Urinary bladder (tissue), 4 donors: ENCODE results near the gene C6orf89. TPM values are rescaled to one million over a fixed set of nuclear protein-coding genes. Genes with fewer than 3 reads are reported as not detected.

Experiments
- DNase-seq: peaks from one replicate; pipeline ENCODE4 v3.0.0-alpha.2; 2015; ENCODE audit errors: extremely low spot score
- H3K27ac ChIP-seq: one replicate; pipeline ENCODE4 v1.5.1; 2013; ENCODE audit warnings: low read depth, mild to moderate bottlenecking, moderate library complexity
- H3K36me3 ChIP-seq: one replicate; pipeline ENCODE4 v1.6.1; 2013; ENCODE audit warnings: mild to moderate bottlenecking, moderate library complexity; ENCODE audit not compliant: insufficient read depth
- H3K4me1 ChIP-seq: one replicate; pipeline ENCODE4 v1.6.1; 2013; ENCODE audit warnings: mild to moderate bottlenecking, moderate library complexity; ENCODE audit not compliant: insufficient read depth
- H3K4me3 ChIP-seq: one replicate; pipeline ENCODE4 v1.5.1; 2013; ENCODE audit warnings: low read depth, low read length
- WGBS: extraction: QIAGEN DNeasy Blood & Tissue Kit; methylation state at CpG from one replicate; pipeline ENCODE4 v1.1.7; 2013; 5-methylcytosine and 5-hydroxymethylcytosine counted together
- polyA plus RNA-seq: library from polyadenylated mRNA; stranded (reverse); fragments of 200-250 nt; gene quantifications from one replicate; pipeline ENCODE4 v1.2.3, GENCODE V29; 2013
- total RNA-seq: library from RNA; depleted of rRNA; stranded (reverse); fragments of >200 nt; gene quantifications from one replicate; pipeline ENCODE4 v1.2.3, GENCODE V29; 2014
- donor health status: healthy with polysubstance abuse.
- donor health status: healthy.

The C6orf89 gene
- total and polyA plus RNA-seq, 2 donors = 41.3 to 42.2 TPM

DNA sequence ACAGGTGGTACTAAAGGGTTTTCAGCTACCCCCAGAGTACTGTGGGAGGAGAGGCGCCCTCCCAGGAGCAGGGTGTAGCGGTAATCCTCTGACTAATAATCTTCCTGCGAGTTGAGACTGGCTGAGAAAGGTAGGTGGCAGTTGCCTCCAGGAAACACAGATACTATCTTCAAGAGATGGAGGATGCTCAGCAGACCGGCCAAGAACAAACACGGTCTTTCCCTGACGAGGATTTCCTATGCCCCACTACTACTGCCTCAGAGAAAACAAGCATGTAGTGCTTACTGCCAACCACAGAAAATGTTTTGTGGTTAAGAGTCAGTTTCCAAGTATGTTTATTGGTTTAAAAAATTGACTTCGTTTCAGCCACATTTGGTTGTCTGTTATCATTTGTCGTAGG lies 26.8 kb downstream of the C6orf89 start:
- Histone ChIP-seq H3K4me1 (peaks cover 5% of the 10 kb centered on the region), H3K27ac (peak overlapping the region; percentile 62), H3K4me3 (no peak overlapping the region), H3K36me3 (no peaks in the 10 kb centered on the region)
- WGBS = 57% methylated on average over 8 of the region's 8 CpGs
- DNase-seq = peak; percentile 39

DNA sequence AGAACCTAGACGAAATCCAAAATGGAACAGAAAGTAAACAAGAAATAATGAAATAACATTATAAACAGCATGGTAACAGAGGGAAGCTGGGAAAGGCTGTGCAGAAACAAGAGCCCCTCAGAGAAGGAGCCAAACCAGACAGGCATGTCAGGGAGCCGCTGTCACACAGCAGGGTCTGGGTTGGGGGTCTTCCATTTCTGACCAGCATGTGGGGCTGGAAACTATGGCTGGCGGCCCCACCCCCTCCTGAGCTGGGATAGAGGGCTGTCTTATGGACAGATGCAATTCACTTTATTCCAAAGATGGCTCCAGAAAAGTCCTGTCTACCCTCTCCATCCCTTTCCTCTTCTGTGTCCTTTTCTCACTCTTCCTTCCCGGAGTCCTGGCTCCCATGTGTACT lies 27.3 kb downstream of the C6orf89 start:
- H3K36me3 ChIP-seq = no peaks in the 10 kb centered on the region
- 75% methylated on average over 4 of the region's 4 CpGs for WGBS
- peaks cover 3% of the 10 kb centered on the region for H3K4me1 ChIP-seq
- H3K4me3 ChIP-seq = no peak overlapping the region
- H3K27ac ChIP-seq = peak overlapping the region; percentile 74
- no peak for DNase-seq

DNA sequence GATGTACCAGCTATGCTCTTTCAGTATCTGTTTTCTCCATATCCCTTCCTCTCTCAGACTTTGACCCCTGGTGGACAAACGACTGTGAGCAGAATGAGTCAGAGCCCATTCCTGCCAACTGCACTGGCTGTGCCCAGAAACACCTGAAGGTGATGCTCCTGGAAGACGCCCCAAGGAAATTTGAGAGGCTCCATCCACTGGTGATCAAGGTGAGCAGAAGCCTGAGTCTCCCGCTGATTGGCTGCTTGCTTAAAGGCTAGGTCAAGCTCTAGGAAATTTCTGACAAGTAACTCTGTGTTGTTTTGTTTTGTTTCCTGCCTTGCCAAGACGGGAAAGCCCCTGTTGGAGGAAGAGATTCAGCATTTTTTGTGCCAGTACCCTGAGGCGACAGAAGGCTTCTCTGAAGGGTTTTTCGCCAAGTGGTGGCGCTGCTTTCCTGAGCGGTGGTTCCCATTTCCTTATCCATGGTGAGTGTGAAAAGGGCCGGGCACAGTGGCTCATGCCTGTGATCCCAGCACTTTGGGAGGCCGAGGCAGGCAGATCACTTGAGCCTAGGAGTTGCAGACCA lies 28.6 kb downstream of the C6orf89 start:
- no peak overlapping the region for H3K27ac ChIP-seq
- WGBS = 72% methylated on average over 10 of the region's 10 CpGs

DNA sequence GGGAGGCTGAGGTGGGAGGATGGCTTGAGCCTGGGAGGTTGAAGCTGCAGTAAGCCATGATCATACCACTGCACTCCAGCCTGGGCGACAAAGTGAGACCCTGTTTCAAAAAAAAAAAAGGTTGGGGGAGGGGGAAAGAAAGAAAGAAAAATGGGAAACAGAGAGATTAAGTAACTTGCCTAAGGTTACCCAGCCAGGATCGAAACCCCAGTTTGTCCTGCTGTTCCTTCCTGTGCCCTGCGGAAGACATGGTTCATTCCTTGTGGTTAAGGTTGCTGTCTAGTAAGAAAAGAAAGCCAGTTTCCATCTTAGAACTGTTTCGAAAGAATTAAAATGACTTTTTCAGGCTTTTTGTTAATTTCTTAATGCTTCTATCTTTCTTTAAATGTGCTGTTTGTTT lies 29.8 kb downstream of the C6orf89 start:
- H3K4me3 ChIP-seq = no peak overlapping the region
- no peak for DNase-seq
- no peak overlapping the region for H3K27ac ChIP-seq
- H3K4me1 ChIP-seq = peaks cover 3% of the 10 kb centered on the region
- 92% methylated on average over 4 of the region's 4 CpGs for WGBS
- H3K36me3 ChIP-seq = no peaks in the 10 kb centered on the region

More for the DNA sequence above, 28.6 kb downstream of the C6orf89 start:
- H3K4me3 ChIP-seq = no peak overlapping the region
- DNase-seq = no peak
- peaks cover 3% of the 10 kb centered on the region for H3K4me1 ChIP-seq
- H3K36me3 ChIP-seq = no peaks in the 10 kb centered on the region

DNA sequence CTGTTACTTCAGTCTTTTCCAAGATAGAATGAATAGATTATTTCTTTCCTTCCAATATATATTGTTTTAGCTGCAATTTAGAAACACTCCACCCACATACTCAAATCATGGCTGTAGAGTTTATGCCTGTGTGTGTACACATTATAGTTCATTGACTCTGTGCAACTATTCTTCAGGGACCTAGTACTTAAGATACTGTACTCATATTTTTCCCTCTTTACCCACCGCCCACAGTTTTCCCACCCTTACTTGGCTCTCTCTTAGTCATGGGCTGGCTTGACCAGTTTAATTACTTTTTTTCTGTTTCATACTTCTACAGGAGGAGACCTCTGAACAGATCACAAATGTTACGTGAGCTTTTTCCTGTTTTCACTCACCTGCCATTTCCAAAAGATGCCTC lies 30.4 kb downstream of the C6orf89 start:
- DNase-seq = no peak
- Histone ChIP-seq H3K4me1 (peaks cover 3% of the 10 kb centered on the region), H3K4me3 (no peak overlapping the region), H3K27ac (no peak overlapping the region), H3K36me3 (no peaks in the 10 kb centered on the region)
- 71% methylated on average over 2 of the region's 2 CpGs for WGBS

DNA sequence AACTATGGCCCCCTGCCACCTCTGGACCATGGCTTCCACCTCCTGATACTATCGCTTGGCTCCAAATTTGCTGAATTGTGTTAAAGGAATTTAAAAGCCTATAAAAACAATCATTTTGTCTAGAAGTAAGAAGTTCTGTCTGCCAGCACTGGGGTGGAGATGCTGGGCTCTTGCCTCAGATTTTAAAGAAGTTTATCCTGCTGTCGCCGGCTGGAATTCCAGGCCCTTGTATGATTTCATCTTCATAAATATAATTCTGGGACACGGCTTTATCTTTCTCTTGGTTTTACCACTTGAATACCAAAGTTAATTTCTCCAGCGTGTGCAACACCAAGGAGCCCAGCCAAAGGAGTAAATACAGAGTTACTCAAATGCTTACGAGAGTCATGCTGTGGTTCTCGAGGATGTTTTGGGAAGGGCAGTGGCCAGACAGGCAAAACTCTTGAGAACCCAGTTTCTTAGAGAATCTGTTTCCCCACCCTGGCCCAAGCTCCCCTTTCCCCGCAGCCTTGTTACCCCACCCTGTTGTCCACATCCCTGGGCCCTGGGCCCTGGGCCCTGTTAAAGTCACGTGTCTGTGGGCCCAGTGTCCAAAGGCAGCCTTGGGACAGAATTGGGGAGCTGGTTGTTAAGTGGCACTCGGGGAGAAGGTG lies 31.9 kb downstream of the C6orf89 start:
- Histone ChIP-seq H3K27ac (peak overlapping the region; percentile 77), H3K4me3 (no peak overlapping the region), H3K4me1 (peaks cover 3% of the 10 kb centered on the region), H3K36me3 (no peaks in the 10 kb centered on the region)
- 32% methylated on average over 10 of the region's 10 CpGs for WGBS
- DNase-seq = peak; percentile 70

DNA sequence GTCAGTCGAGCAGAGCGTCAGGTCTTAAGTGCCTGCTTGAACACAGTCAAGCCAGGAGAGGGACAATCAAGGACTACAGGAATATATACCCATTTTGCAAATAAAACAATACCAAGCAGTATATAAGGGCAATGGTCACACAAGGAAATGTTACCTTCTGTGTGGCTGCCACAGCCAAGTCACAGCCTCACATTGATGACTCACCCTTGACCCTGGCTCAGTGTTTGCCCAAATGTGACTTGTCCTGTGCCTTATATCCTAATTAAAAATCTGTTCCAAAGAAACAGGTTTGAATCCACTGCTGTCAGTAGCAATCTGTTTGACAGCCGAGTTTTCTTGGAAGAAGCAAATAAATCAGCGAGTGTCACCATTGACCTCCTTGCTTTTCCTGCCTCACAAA lies 34.3 kb downstream of the C6orf89 start:
- 90% methylated on average over 4 of the region's 4 CpGs for WGBS
- no peak overlapping the region for H3K27ac ChIP-seq
- no peaks in the 10 kb centered on the region for H3K36me3 ChIP-seq
- no peak for DNase-seq
- H3K4me3 ChIP-seq = no peak overlapping the region
- no peaks in the 10 kb centered on the region for H3K4me1 ChIP-seq

DNA sequence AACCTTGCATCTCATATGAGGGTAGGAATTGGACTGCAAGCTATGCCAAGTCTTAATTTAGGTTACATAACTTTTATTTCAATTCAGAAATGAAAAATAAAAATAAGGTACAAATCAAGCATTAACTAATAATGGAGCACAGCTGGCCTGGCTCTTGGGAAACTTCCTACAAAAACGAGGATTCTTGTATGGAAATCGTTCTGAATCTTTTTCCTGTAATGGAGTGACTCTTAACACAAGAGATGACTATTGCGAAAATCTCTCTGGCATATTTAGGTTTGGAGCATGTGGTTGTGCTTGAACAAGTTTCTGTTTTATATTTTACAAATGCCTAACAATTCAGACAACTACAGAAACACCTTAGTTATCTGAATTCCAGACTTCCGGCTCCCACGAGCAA lies 34.8 kb downstream of the C6orf89 start:
- DNase-seq = no peak
- Histone ChIP-seq H3K4me1 (no peaks in the 10 kb centered on the region), H3K36me3 (no peaks in the 10 kb centered on the region), H3K27ac (no peak overlapping the region), H3K4me3 (no peak overlapping the region)
- whole genome bisulfite sequencing = 73% methylated on average over 5 of the region's 5 CpGs

DNA sequence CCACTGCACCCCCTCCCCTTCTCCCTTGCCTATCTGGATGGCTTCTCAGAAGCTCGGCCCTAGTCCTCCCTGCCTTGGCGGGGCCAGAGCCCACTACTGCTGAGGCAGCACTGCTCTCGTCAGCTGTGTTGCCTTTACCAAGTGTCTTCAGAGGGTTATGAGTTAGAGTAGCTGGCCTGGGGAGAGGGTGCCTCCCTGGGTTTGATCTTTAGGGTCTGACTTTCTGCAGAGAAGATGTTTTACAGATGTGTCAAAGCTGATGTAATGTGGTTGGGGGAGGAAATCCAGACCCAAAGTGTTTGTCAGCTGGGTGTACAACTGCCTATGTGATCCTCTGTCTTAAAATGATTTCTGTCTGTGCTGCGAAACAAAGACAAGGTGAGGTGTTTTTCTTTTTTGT lies 38.4 kb downstream of the C6orf89 start:
- no peaks in the 10 kb centered on the region for H3K4me1 ChIP-seq
- no peak overlapping the region for H3K4me3 ChIP-seq
- no peak overlapping the region for H3K27ac ChIP-seq
- no peak for DNase-seq
- WGBS = 78% methylated on average over 4 of the region's 4 CpGs
- no peaks in the 10 kb centered on the region for H3K36me3 ChIP-seq

DNA sequence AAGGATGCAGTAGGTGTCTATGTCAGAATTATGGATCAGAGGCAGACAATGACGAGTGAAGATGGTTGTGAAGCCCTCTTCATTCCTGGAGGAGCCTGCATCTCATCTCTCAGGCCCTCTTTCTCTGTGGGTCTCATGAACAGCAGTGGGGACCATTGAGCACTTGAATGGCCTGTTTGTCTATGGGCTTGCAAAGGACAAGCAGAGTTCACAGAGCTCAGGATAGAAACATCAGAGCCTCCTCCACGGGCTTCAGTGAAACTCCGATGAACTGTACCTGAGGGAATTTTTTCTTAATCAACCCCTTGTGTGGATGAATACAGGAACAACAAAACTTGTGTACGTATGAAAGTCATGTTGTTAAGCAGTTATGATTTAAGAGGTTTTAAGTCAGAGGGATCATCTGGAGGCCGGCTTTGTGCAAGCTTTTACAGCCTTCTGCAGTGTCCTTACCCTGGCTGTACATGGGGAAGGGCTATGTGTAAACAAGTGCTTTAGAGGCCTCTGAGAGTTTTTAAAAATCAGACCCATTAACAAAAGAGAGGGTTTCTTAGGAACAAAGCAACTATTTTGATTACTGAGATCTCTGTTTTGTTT lies 39.1 kb downstream of the C6orf89 start:
- 47% methylated on average over 5 of the region's 5 CpGs for WGBS
- Histone ChIP-seq H3K36me3 (no peaks in the 10 kb centered on the region), H3K4me3 (no peak overlapping the region), H3K27ac (no peak overlapping the region), H3K4me1 (no peaks in the 10 kb centered on the region)
- DNase-seq = no peak

DNA sequence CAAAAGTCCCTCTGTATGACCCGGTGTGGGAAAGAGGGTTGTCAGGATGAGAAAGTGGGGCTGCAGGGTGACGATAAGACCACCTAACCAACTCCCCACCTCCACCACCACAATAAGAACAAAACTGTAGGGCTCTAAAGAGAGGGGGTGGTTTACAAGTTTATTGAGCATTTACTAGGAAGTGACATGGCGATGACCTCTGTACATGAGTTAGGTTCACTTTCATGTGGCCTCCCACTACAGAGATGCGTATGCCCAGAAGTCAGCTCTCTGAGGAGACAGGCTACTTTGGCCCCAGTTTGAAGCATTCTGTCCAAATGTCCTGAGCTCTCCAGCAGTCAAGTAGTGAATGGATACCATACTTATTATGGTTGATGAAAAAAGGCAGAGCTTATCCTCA lies 40.1 kb downstream of the C6orf89 start:
- Histone ChIP-seq H3K4me1 (no peaks in the 10 kb centered on the region), H3K27ac (no peak overlapping the region), H3K4me3 (no peak overlapping the region), H3K36me3 (no peaks in the 10 kb centered on the region)
- 92% methylated on average over 4 of the region's 4 CpGs for WGBS
- no peak for DNase-seq

DNA sequence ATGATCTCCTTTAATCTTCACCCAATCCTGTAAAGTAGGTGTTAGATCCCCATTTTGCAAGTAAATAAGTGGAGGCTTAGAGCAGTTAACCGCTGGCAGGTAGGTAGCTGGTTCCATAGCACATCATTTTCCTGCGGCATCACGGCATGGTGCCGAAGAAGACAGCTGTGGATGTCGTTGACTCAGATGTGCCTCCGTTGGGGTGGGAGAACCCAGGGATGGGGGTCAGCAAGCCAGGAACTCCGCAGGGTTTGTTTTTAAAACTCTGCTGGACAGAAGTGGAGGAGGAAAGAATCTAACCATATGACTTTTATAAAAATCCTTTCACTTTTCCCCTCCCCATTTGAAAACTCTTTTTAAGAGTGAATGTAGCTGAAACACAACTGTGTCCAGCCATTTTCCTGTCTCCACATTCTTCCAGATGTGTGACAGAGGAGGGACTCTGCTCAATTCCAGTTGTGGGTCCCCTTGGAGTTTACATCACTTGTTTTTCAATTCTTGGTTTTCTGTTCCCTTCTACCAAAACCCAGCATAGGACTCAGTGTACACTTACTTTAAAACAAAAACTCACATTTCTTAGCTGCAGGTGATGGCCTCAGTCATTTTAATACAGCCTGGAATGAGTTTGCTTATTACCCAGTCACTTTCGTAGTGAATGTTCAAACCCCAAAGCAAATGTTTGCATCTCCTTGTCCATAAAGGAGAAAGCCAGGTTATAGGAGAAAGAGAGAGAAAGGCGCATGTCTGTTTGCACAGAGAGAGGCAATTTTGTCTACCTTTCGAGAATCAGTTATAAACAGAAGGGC lies 41.2 kb downstream of the C6orf89 start:
- no peak for DNase-seq
- H3K4me3 ChIP-seq = no peak overlapping the region
- H3K27ac ChIP-seq = no peak overlapping the region
- H3K4me1 ChIP-seq = no peaks in the 10 kb centered on the region
- no peaks in the 10 kb centered on the region for H3K36me3 ChIP-seq
- WGBS = 81% methylated on average over 10 of the region's 10 CpGs

DNA sequence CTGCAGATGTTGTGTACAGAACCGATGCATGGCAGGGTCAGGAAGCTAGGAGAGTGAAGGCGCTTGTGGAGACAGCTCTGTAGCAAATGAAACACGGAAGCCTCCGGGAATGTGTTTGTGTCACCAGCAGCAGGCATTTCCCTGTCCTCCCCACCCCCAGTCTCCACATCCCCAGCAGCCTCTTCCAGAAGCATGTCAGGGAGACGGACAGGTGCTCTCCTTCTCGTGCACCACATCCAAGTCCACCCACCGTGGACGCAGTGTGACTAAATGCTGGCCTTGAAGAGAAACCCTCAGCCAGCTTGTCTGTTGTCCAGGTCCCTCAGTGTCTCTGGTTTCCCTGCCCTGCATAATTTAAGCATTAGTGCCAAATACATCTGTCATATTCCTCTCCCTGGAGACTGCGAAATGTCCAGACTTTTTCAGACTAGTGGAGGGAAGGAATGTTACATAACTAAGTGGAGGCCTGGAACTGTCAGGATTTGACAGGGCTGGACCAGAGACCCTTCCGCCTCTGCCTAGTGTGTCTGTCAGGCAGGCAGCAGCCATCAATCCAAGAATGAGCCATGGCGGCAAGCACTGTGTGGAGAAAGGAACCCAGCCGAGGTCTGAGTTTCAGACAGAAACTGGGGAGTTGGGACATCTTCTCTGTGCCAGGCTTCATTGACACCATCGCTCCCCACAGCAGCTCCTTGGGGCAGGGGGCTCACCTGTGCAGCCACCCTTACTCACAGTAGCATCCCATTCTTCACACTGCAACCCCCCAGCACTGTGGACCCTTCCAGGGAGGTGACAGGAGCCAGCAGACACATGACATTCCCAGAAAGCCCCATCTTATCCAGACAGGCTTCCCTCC lies 42.2 kb downstream of the C6orf89 start:
- no peak for DNase-seq
- no peaks in the 10 kb centered on the region for H3K36me3 ChIP-seq
- no peak overlapping the region for H3K27ac ChIP-seq
- H3K4me1 ChIP-seq = no peaks in the 10 kb centered on the region
- WGBS = 64% methylated on average over 13 of the region's 13 CpGs
- no peak overlapping the region for H3K4me3 ChIP-seq
